ENCODE measurements around the gene DPH6. TPM values are rescaled to one million over a fixed set of nuclear protein-coding genes. Genes with fewer than 3 reads are reported as not detected.

The DPH6 gene
- total and polyA plus RNA-seq, 4 experiments from 2014 or later, result 11.5 to 28.3 (median 18.5) TPM

DNA sequence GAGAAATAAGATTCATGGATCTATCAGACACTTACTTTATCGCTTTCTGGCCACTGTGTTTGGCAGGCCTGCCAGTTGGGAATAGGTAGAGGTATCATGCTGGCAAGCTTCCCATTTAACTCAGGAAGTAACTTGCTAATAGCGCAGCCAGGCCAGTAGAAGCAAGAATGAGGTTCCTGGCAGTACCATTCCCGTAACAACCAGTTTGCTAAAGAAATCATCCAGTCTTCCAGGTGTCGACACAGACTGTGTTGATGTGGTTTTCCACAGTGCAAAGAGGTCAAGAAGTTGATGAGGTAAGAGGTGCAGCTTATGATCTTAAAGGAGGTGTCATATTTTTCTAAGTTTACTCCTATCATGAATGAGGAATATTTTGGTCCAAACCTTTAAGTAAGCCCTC is 46.2 kb downstream of the DPH6 start:
- CTCF ChIA-PET (ENCODE audit: partially characterized antibody), result no interaction called here
- Histone ChIP-seq H3K27me3 (ENCODE audit: insufficient read depth, low read length) (no peaks in the 10 kb centered on the region), H3K4me3 (ENCODE audit: low read length in 2 of 2) (no peak overlapping the region), H3K27ac (ENCODE audit: low read depth, low read length) (no peak overlapping the region), H3K36me3 (ENCODE audit: insufficient read depth, low read length) (no peaks in the 10 kb centered on the region), H3K4me1 (ENCODE audit: insufficient read depth, low read length) (no peaks in the 10 kb centered on the region), H3K9me3 (ENCODE audit: control insufficient read depth in 1 of 2, low read length in 2 of 2) (no peaks in the 10 kb centered on the region)
- Mint-ChIP-seq H3K27me3 (no peaks in the 10 kb centered on the region), H3K9me3 (no peaks in the 10 kb centered on the region), H3K4me3 (no peak overlapping the region), H3K4me1 (peaks cover 0 to 2% (median 0%) of the 10 kb centered on the region in 4 donors), H3K27ac (no peak overlapping the region), H3K36me3 (peaks cover 2 to 24% of the 10 kb centered on the region in 2 donors)
- POLR2A ChIA-PET (ENCODE audit: partially characterized antibody), result no interaction called here
- intact Hi-C loops (cut with micrococcal nuclease), result no loop called here
- DNase-seq, result no peak

GRCh38 chr15:35496585-35496984 is 49.4 kb downstream of the DPH6 start:
- DNase-seq, result no peak
- H3K4me1 Mint-ChIP-seq, result peaks cover 0 to 2% (median 0%) of the 10 kb centered on the region in 4 donors
- no peaks in the 10 kb centered on the region for H3K27me3 Mint-ChIP-seq
- no peak overlapping the region for H3K4me3 ChIP-seq (ENCODE audit: low read length in 2 of 2)
- ChIA-PET POLR2A (ENCODE audit: partially characterized antibody) (no interaction called here), CTCF (ENCODE audit: partially characterized antibody) (no interaction called here)
- peak overlapping the region in 1 of 7 donors; percentile 12 for H3K27ac Mint-ChIP-seq
- H3K4me3 Mint-ChIP-seq, result no peak overlapping the region
- intact Hi-C loops (cut with micrococcal nuclease), result no loop called here
- no peaks in the 10 kb centered on the region for H3K9me3 Mint-ChIP-seq
- H3K27ac ChIP-seq (ENCODE audit: low read depth, low read length), result no peak overlapping the region
- H3K9me3 ChIP-seq (ENCODE audit: control insufficient read depth in 1 of 2, low read length in 2 of 2), result no peaks in the 10 kb centered on the region
- H3K36me3 ChIP-seq (ENCODE audit: insufficient read depth, low read length), result no peaks in the 10 kb centered on the region
- H3K27me3 ChIP-seq (ENCODE audit: insufficient read depth, low read length), result no peaks in the 10 kb centered on the region
- no peaks in the 10 kb centered on the region for H3K4me1 ChIP-seq (ENCODE audit: insufficient read depth, low read length)
- peaks cover 2 to 24% of the 10 kb centered on the region in 2 donors for H3K36me3 Mint-ChIP-seq

DNA sequence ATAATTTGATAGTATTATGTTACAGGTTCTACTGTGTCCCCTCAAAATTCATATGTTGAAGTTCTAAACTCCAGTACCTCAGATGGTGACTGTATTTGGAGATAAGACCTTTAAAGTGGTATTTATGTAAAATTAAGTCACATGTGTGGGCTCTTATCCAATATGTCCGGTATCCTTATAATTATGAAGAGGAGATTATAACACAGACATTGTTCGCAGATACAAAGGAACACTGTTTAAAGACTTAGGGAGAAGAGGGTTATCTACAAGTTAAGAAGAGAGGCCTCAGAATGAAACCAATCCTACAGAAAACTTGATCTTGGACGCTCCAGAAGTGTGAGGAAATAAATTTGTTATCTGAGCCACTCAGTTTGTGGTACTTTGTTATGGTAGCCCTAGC is 50.9 kb downstream of the DPH6 start:
- POLR2A ChIA-PET (ENCODE audit: partially characterized antibody), result no interaction called here
- H3K9me3 Mint-ChIP-seq, result peaks cover 0 to 7% (median 0%) of the 10 kb centered on the region in 8 donors
- no peak overlapping the region for H3K4me3 Mint-ChIP-seq
- Histone ChIP-seq H3K36me3 (ENCODE audit: insufficient read depth, low read length) (no peaks in the 10 kb centered on the region), H3K27ac (ENCODE audit: low read depth, low read length) (no peak overlapping the region), H3K4me1 (ENCODE audit: insufficient read depth, low read length) (no peaks in the 10 kb centered on the region), H3K27me3 (ENCODE audit: insufficient read depth, low read length) (no peaks in the 10 kb centered on the region), H3K9me3 (ENCODE audit: control insufficient read depth in 1 of 2, low read length in 2 of 2) (no peaks in the 10 kb centered on the region), H3K4me3 (ENCODE audit: low read length in 2 of 2) (no peak overlapping the region)
- intact Hi-C loops (cut with micrococcal nuclease), result no loop called here
- no peaks in the 10 kb centered on the region for H3K27me3 Mint-ChIP-seq
- DNase-seq, result no peak
- peaks cover 10 to 22% of the 10 kb centered on the region in 2 donors for H3K36me3 Mint-ChIP-seq
- CTCF ChIA-PET (ENCODE audit: partially characterized antibody), result no interaction called here
- peaks cover 0 to 2% (median 0%) of the 10 kb centered on the region in 4 donors for H3K4me1 Mint-ChIP-seq
- no peak overlapping the region for H3K27ac Mint-ChIP-seq

GRCh38 chr15:35491999-35492398 is 54.0 kb downstream of the DPH6 start:
- Mint-ChIP-seq H3K36me3 (peaks cover 26 to 48% of the 10 kb centered on the region in 2 donors), H3K27ac (peak overlapping the region in 1 of 7 donors; percentile 25), H3K4me3 (no peak overlapping the region), H3K27me3 (no peaks in the 10 kb centered on the region), H3K4me1 (peaks cover 0 to 2% (median 0%) of the 10 kb centered on the region in 4 donors), H3K9me3 (peaks cover 6 to 23% (median 17%) of the 10 kb centered on the region in 8 donors)
- ChIA-PET POLR2A (ENCODE audit: partially characterized antibody) (no interaction called here), CTCF (ENCODE audit: partially characterized antibody) (no interaction called here)
- intact Hi-C loops (cut with micrococcal nuclease), result no loop called here
- H3K4me1 ChIP-seq (ENCODE audit: insufficient read depth, low read length), result no peaks in the 10 kb centered on the region
- H3K36me3 ChIP-seq (ENCODE audit: insufficient read depth, low read length), result no peaks in the 10 kb centered on the region
- no peak overlapping the region for H3K27ac ChIP-seq (ENCODE audit: low read depth, low read length)
- DNase-seq, result no peak
- no peaks in the 10 kb centered on the region for H3K27me3 ChIP-seq (ENCODE audit: insufficient read depth, low read length)
- no peak overlapping the region for H3K4me3 ChIP-seq (ENCODE audit: low read length in 2 of 2)
- no peaks in the 10 kb centered on the region for H3K9me3 ChIP-seq (ENCODE audit: control insufficient read depth in 1 of 2, low read length in 2 of 2)

DNA sequence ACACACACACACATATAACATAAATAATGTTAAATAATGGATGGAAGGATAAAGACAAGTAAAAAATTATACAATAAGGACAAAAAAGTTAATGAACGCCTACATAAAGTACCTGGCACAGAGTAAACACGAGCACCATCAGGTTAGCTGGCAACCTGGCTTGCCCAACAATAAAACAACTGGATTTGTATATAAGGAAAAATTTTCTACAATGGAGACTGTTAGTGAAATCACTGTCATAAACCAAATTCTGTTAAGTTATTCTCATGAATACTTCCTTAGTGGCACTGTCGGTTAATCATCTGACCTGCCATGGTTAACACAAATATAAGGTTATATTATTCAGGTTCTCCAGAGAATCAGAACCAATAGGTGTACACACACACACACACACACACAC is 54.8 kb downstream of the DPH6 start:
- Histone ChIP-seq H3K4me3 (ENCODE audit: low read length in 2 of 2) (no peak overlapping the region), H3K9me3 (ENCODE audit: control insufficient read depth in 1 of 2, low read length in 2 of 2) (no peaks in the 10 kb centered on the region), H3K4me1 (ENCODE audit: insufficient read depth, low read length) (no peaks in the 10 kb centered on the region), H3K27me3 (ENCODE audit: insufficient read depth, low read length) (no peaks in the 10 kb centered on the region), H3K27ac (ENCODE audit: low read depth, low read length) (no peak overlapping the region), H3K36me3 (ENCODE audit: insufficient read depth, low read length) (no peaks in the 10 kb centered on the region)
- no peak overlapping the region for H3K27ac Mint-ChIP-seq
- CTCF ChIA-PET (ENCODE audit: partially characterized antibody), result no interaction called here
- H3K27me3 Mint-ChIP-seq, result no peaks in the 10 kb centered on the region
- H3K4me1 Mint-ChIP-seq, result no peaks in the 10 kb centered on the region
- intact Hi-C loops (cut with micrococcal nuclease), result no loop called here
- H3K4me3 Mint-ChIP-seq, result no peak overlapping the region
- POLR2A ChIA-PET (ENCODE audit: partially characterized antibody), result no interaction called here
- peaks cover 30 to 54% of the 10 kb centered on the region in 2 donors for H3K36me3 Mint-ChIP-seq
- DNase-seq, result no peak
- H3K9me3 Mint-ChIP-seq, result peaks cover 6 to 29% (median 21%) of the 10 kb centered on the region in 8 donors

- H3K27ac Mint-ChIP-seq, result no peak overlapping the region
- intact Hi-C loops (cut with micrococcal nuclease), result no loop called here
- Histone ChIP-seq H3K27me3 (ENCODE audit: insufficient read depth, low read length) (no peaks in the 10 kb centered on the region), H3K4me1 (ENCODE audit: insufficient read depth, low read length) (no peaks in the 10 kb centered on the region), H3K4me3 (ENCODE audit: low read length in 2 of 2) (no peak overlapping the region), H3K9me3 (ENCODE audit: control insufficient read depth in 1 of 2, low read length in 2 of 2) (no peaks in the 10 kb centered on the region), H3K36me3 (ENCODE audit: insufficient read depth, low read length) (no peaks in the 10 kb centered on the region), H3K27ac (ENCODE audit: low read depth, low read length) (no peak overlapping the region)
- H3K27me3 Mint-ChIP-seq, result no peaks in the 10 kb centered on the region
- H3K9me3 Mint-ChIP-seq, result peaks cover 6 to 34% (median 25%) of the 10 kb centered on the region in 8 donors
- POLR2A ChIA-PET (ENCODE audit: partially characterized antibody), result no interaction called here
- H3K36me3 Mint-ChIP-seq, result peaks cover 36 to 59% of the 10 kb centered on the region in 2 donors
- H3K4me3 Mint-ChIP-seq, result no peak overlapping the region
- no peaks in the 10 kb centered on the region for H3K4me1 Mint-ChIP-seq
- CTCF ChIA-PET (ENCODE audit: partially characterized antibody), result no interaction called here
- no peak for DNase-seq
Measured at GRCh38 chr15:35490511-35490910, 55.5 kb downstream of the DPH6 start.

DNA sequence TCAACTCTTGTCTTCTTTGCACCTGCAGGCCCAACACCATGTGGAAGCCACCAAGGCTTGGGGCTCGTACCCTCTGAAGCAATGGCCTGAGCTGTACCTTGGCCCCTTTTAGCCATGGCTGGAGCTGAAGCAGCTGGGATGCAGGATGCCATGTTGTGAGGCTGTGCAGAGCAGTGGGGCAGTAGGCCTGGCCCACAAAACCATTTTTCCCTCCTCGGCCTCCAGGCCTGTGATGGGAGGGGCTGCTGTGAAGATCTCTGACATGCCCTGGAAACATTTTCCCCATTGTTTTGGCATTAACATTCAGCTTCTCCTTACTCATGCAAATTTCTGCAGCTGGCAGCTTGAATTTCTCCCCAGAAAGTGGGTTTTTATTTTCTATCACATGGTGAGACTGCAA is 58.5 kb downstream of the DPH6 start:
- H3K4me3 Mint-ChIP-seq, result no peak overlapping the region
- intact Hi-C loops (cut with micrococcal nuclease), result no loop called here
- H3K27me3 Mint-ChIP-seq, result no peaks in the 10 kb centered on the region
- CTCF ChIA-PET (ENCODE audit: partially characterized antibody), result no interaction called here
- Histone ChIP-seq H3K9me3 (ENCODE audit: control insufficient read depth in 1 of 2, low read length in 2 of 2) (no peaks in the 10 kb centered on the region), H3K27ac (ENCODE audit: low read depth, low read length) (no peak overlapping the region), H3K4me3 (ENCODE audit: low read length in 2 of 2) (no peak overlapping the region), H3K36me3 (ENCODE audit: insufficient read depth, low read length) (no peaks in the 10 kb centered on the region), H3K27me3 (ENCODE audit: insufficient read depth, low read length) (no peaks in the 10 kb centered on the region), H3K4me1 (ENCODE audit: insufficient read depth, low read length) (no peaks in the 10 kb centered on the region)
- POLR2A ChIA-PET (ENCODE audit: partially characterized antibody), result no interaction called here
- no peak for DNase-seq
- peaks cover 41 to 64% of the 10 kb centered on the region in 2 donors for H3K36me3 Mint-ChIP-seq
- H3K27ac Mint-ChIP-seq, result no peak overlapping the region
- H3K9me3 Mint-ChIP-seq, result peaks cover 6 to 34% (median 25%) of the 10 kb centered on the region in 8 donors
- H3K4me1 Mint-ChIP-seq, result peaks cover 0 to 4% (median 0%) of the 10 kb centered on the region in 4 donors

GRCh38 chr15:35486296-35486695 is 59.7 kb downstream of the DPH6 start:
- Histone ChIP-seq H3K4me3 (ENCODE audit: low read length in 2 of 2) (no peak overlapping the region), H3K9me3 (ENCODE audit: control insufficient read depth in 1 of 2, low read length in 2 of 2) (no peaks in the 10 kb centered on the region), H3K27me3 (ENCODE audit: insufficient read depth, low read length) (no peaks in the 10 kb centered on the region), H3K4me1 (ENCODE audit: insufficient read depth, low read length) (no peaks in the 10 kb centered on the region), H3K36me3 (ENCODE audit: insufficient read depth, low read length) (no peaks in the 10 kb centered on the region), H3K27ac (ENCODE audit: low read depth, low read length) (no peak overlapping the region)
- Mint-ChIP-seq H3K4me3 (no peak overlapping the region), H3K27me3 (no peaks in the 10 kb centered on the region), H3K4me1 (peaks cover 0 to 4% (median 1%) of the 10 kb centered on the region in 4 donors), H3K9me3 (peaks cover 6 to 34% (median 25%) of the 10 kb centered on the region in 8 donors), H3K27ac (no peak overlapping the region), H3K36me3 (peaks cover 41 to 64% of the 10 kb centered on the region in 2 donors)
- no peak for DNase-seq
- ChIA-PET POLR2A (ENCODE audit: partially characterized antibody) (no interaction called here), CTCF (ENCODE audit: partially characterized antibody) (no interaction called here)
- intact Hi-C loops (cut with micrococcal nuclease), result no loop called here
